Neuron (in vitro differentiated cells): ENCODE measurements around the gene IQCE.
"Not testable (repeated sequence)": the region's sequence is repeated elsewhere in the genome, so short reads cannot be mapped to it uniquely, and the experiment has no call there.

Experiments
- H2AFZ ChIP-seq: one replicate; pipeline ENCODE4 v1.6.1; 2013; ENCODE audit warnings: low read depth, mild to moderate bottlenecking, inconsistent platforms, low read length, moderate library complexity
- H3K27me3 ChIP-seq: one replicate; pipeline ENCODE4 v1.6.1; 2013; ENCODE audit warnings: low read length; ENCODE audit not compliant: insufficient read depth
- H3K36me3 ChIP-seq: one replicate; pipeline ENCODE4 v1.6.1; 2013; ENCODE audit warnings: low read length; ENCODE audit not compliant: insufficient read depth
- H3K4me1 ChIP-seq: one replicate; pipeline ENCODE4 v1.6.1; 2013; ENCODE audit warnings: low read length; ENCODE audit not compliant: insufficient read depth
- H3K4me3 ChIP-seq: 2 replicates; pipeline ENCODE4 v1.5.1; 2013; ENCODE audit warnings: mild to moderate bottlenecking, low read length, moderate library complexity
- H3K9me3 ChIP-seq: one replicate; pipeline ENCODE4 v1.6.1; 2013; ENCODE audit warnings: low read length

Gene IQCE

GRCh38 chr7:2589341-2589740 is 30.6 kb downstream of the IQCE start:
- H3K27me3 ChIP-seq, result no peaks in the 10 kb centered on the region

GRCh38 chr7:2589941-2590340 is 31.2 kb downstream of the IQCE start:
- H2AFZ ChIP-seq, H3K4me3 ChIP-seq, H3K4me1 ChIP-seq, H3K9me3 ChIP-seq, H3K27me3 ChIP-seq: not testable (repeated sequence)
- peaks cover 66% of the 10 kb centered on the region for H3K36me3 ChIP-seq

More at GRCh38 chr7:2589341-2589740, 30.6 kb downstream of the IQCE start:
- Histone ChIP-seq H2AFZ (no peak overlapping the region), H3K36me3 (peaks cover 67% of the 10 kb centered on the region), H3K4me3 (no peak overlapping the region), H3K4me1 (no peaks in the 10 kb centered on the region), H3K9me3 (no peaks in the 10 kb centered on the region)

- no peaks in the 10 kb centered on the region for H3K27me3 ChIP-seq
- peaks cover 66% of the 10 kb centered on the region for H3K36me3 ChIP-seq
- H2AFZ ChIP-seq, result no peak overlapping the region
- H3K9me3 ChIP-seq, result no peaks in the 10 kb centered on the region
- no peak overlapping the region for H3K4me3 ChIP-seq
- H3K4me1 ChIP-seq, result no peaks in the 10 kb centered on the region
Measured at GRCh38 chr7:2592375-2592865, 33.6 kb downstream of the IQCE start.

GRCh38 chr7:2593036-2593727 is 34.4 kb downstream of the IQCE start:
- Histone ChIP-seq H3K4me1 (no peaks in the 10 kb centered on the region), H3K36me3 (peaks cover 67% of the 10 kb centered on the region), H2AFZ (no peak overlapping the region), H3K4me3 (no peak overlapping the region), H3K27me3 (no peaks in the 10 kb centered on the region), H3K9me3 (no peaks in the 10 kb centered on the region)

GRCh38 chr7:2594599-2594998 is 35.8 kb downstream of the IQCE start:
- H2AFZ ChIP-seq, result no peak overlapping the region
- H3K36me3 ChIP-seq, result peaks cover 65% of the 10 kb centered on the region
- H3K27me3 ChIP-seq, result no peaks in the 10 kb centered on the region
- no peaks in the 10 kb centered on the region for H3K9me3 ChIP-seq
- no peaks in the 10 kb centered on the region for H3K4me1 ChIP-seq
- no peak overlapping the region for H3K4me3 ChIP-seq

- H3K36me3 ChIP-seq, result peaks cover 64% of the 10 kb centered on the region
- no peaks in the 10 kb centered on the region for H3K27me3 ChIP-seq
- no peaks in the 10 kb centered on the region for H3K4me1 ChIP-seq
- no peaks in the 10 kb centered on the region for H3K9me3 ChIP-seq
- no peak overlapping the region for H2AFZ ChIP-seq
- H3K4me3 ChIP-seq, result no peak overlapping the region
Measured at GRCh38 chr7:2595258-2595860, 36.6 kb downstream of the IQCE start.

GRCh38 chr7:2596464-2597272 is 37.9 kb downstream of the IQCE start:
- Histone ChIP-seq H3K4me1 (no peaks in the 10 kb centered on the region), H3K27me3 (no peaks in the 10 kb centered on the region), H2AFZ (no peak overlapping the region), H3K36me3 (peaks cover 61% of the 10 kb centered on the region), H3K9me3 (no peaks in the 10 kb centered on the region), H3K4me3 (no peak overlapping the region)

GRCh38 chr7:2597273-2597640 is 38.5 kb downstream of the IQCE start:
- H3K4me1 ChIP-seq, result no peaks in the 10 kb centered on the region
- peaks cover 60% of the 10 kb centered on the region for H3K36me3 ChIP-seq

GRCh38 chr7:2598154-2598823 is 39.5 kb downstream of the IQCE start:
- Histone ChIP-seq H3K36me3 (peaks cover 50% of the 10 kb centered on the region), H3K9me3 (no peaks in the 10 kb centered on the region), H2AFZ (no peak overlapping the region), H3K4me3 (no peak overlapping the region), H3K27me3 (no peaks in the 10 kb centered on the region), H3K4me1 (no peaks in the 10 kb centered on the region)

More at GRCh38 chr7:2597273-2597640, 38.5 kb downstream of the IQCE start:
- Histone ChIP-seq H2AFZ (no peak overlapping the region), H3K9me3 (no peaks in the 10 kb centered on the region), H3K4me3 (no peak overlapping the region), H3K27me3 (no peaks in the 10 kb centered on the region)

- no peak overlapping the region for H2AFZ ChIP-seq
- H3K9me3 ChIP-seq, result no peaks in the 10 kb centered on the region
- peaks cover 35% of the 10 kb centered on the region for H3K36me3 ChIP-seq
Measured at GRCh38 chr7:2601065-2601464, 42.3 kb downstream of the IQCE start.

GRCh38 chr7:2601907-2602306 is 43.1 kb downstream of the IQCE start:
- Histone ChIP-seq H3K4me3 (no peak overlapping the region), H3K9me3 (no peaks in the 10 kb centered on the region), H2AFZ (no peak overlapping the region), H3K36me3 (peaks cover 30% of the 10 kb centered on the region), H3K4me1 (no peaks in the 10 kb centered on the region), H3K27me3 (no peaks in the 10 kb centered on the region)

More at GRCh38 chr7:2601065-2601464, 42.3 kb downstream of the IQCE start:
- Histone ChIP-seq H3K27me3 (no peaks in the 10 kb centered on the region), H3K4me3 (no peak overlapping the region), H3K4me1 (no peaks in the 10 kb centered on the region)

GRCh38 chr7:2602406-2603043 is 43.7 kb downstream of the IQCE start:
- H2AFZ ChIP-seq, result no peak overlapping the region
- H3K36me3 ChIP-seq, result peaks cover 28% of the 10 kb centered on the region
- no peaks in the 10 kb centered on the region for H3K27me3 ChIP-seq
- H3K9me3 ChIP-seq, result no peaks in the 10 kb centered on the region
- no peaks in the 10 kb centered on the region for H3K4me1 ChIP-seq
- H3K4me3 ChIP-seq, result no peak overlapping the region
